Suprapubic skin (tissue), 4 donors: ENCODE results near the gene ALDH3B1. TPM values are rescaled to one million over a fixed set of nuclear protein-coding genes. Genes with fewer than 3 reads are reported as not detected.

ENCODE experiments used
- DNase-seq, 2 donors: peaks; one replicate each; pipeline ENCODE4 v3.0.0-alpha.2; 2019; ENCODE audit warnings: low spot score in 2 of 2
- H3K27ac ChIP-seq: fragments of 200-600 bp; sonication (generic); one replicate; pipeline ENCODE4 v1.5.1; 2019
- H3K27me3 ChIP-seq: fragments of 200-600 bp; sonication (generic); one replicate; pipeline ENCODE4 v1.5.1; 2019
- H3K36me3 ChIP-seq: fragments of 200-600 bp; sonication (generic); one replicate; pipeline ENCODE4 v1.5.1; 2019
- H3K4me1 ChIP-seq: fragments of 200-600 bp; sonication (generic); one replicate; pipeline ENCODE4 v1.5.1; 2019
- H3K4me3 ChIP-seq: fragments of 200-600 bp; sonication (generic); one replicate; pipeline ENCODE4 v1.5.1; 2019; ENCODE audit warnings: mild to moderate bottlenecking
- H3K9me3 ChIP-seq: fragments of 200-600 bp; sonication (generic); one replicate; pipeline ENCODE4 v1.5.1; 2019
- CTCF ChIP-seq, 2 donors: fragments of 200-600 bp in 1 of 2; fragments of 450-650 bp in 1 of 2; sonication (generic) in 1 of 2; IDR thresholded peaks; one replicate each; pipeline ENCODE4 v1.5.1; 2016 to 2019; ENCODE audit warnings: antibody characterized with exemption in 2 of 2, mild to moderate bottlenecking in 1 of 2, moderate library complexity in 1 of 2
- EP300 ChIP-seq: sonication (generic); formaldehyde crosslinking; IDR thresholded peaks from one replicate; pipeline ENCODE4 v1.6.1; 2017; ENCODE audit warnings: antibody characterized with exemption
- POLR2A ChIP-seq, 2 donors: fragments of 450-650 bp; IDR thresholded peaks; one replicate each; pipeline ENCODE4 v1.6.1; 2017; ENCODE audit warnings: antibody characterized with exemption in 2 of 2, mild to moderate bottlenecking in 2 of 2, moderate library complexity in 2 of 2
- POLR2AphosphoS5 ChIP-seq, 3 donors: sonication (generic); formaldehyde crosslinking; IDR thresholded peaks; one replicate each; pipeline ENCODE4 v1.6.1; 2017; ENCODE audit warnings: antibody characterized with exemption in 3 of 3
- WGBS: methylation state at CpG from one replicate; pipeline ENCODE4 v1.1.5; 2018; 5-methylcytosine and 5-hydroxymethylcytosine counted together
- total RNA-seq, 4 donors: library from RNA; depleted of rRNA; stranded (reverse); fragments of >200 nt; gene quantifications; one replicate each; pipeline ENCODE4 v1.1.0, GENCODE V29; 2016

ALDH3B1 gene
- total RNA-seq, 4 donors from 2014 or later = 3.2 to 6.4 (median 5.9) TPM

- H3K27me3 ChIP-seq = no peaks in the 10 kb centered on the region
- no peak for TF ChIP-seq POLR2AphosphoS5 (IDR thresholded peaks at IDR 0.05)
- no peak for TF ChIP-seq POLR2A (IDR thresholded peaks at IDR 0.05)
- TF ChIP-seq EP300 = no peak
- TF ChIP-seq CTCF (IDR thresholded peaks at IDR 0.05) = no peak
- 94% methylated on average over 10 of the region's 29 CpGs for WGBS
- no peak overlapping the region for H3K4me3 ChIP-seq
- DNase-seq = no peak
- H3K9me3 ChIP-seq = no peaks in the 10 kb centered on the region
- peaks cover 62% of the 10 kb centered on the region for H3K4me1 ChIP-seq
- H3K36me3 ChIP-seq = peaks cover 17% of the 10 kb centered on the region
- peak overlapping the region; percentile 54 for H3K27ac ChIP-seq
Observed at GRCh38 chr11:68032997-68033707, 23.0 kb downstream of the ALDH3B1 start.

- Histone ChIP-seq H3K9me3 (no peaks in the 10 kb centered on the region), H3K4me1 (peaks cover 67% of the 10 kb centered on the region), H3K36me3 (peaks cover 17% of the 10 kb centered on the region), H3K27me3 (no peaks in the 10 kb centered on the region), H3K4me3 (no peak overlapping the region), H3K27ac (peak overlapping the region; percentile 54)
- TF ChIP-seq POLR2A (IDR thresholded peaks at IDR 0.05) (no peak), POLR2AphosphoS5 (IDR thresholded peaks at IDR 0.05) (no peak)
- WGBS = 83% methylated on average over 4 of the region's 12 CpGs
- DNase-seq = no peak
Observed at GRCh38 chr11:68033708-68034045, 23.6 kb downstream of the ALDH3B1 start.

- 90% methylated on average over 13 of the region's 13 CpGs for WGBS
- no peaks in the 10 kb centered on the region for H3K27me3 ChIP-seq
- H3K4me1 ChIP-seq = peaks cover 72% of the 10 kb centered on the region
- H3K4me3 ChIP-seq = no peak overlapping the region
- no peak overlapping the region for H3K27ac ChIP-seq
- DNase-seq = no peak
- no peaks in the 10 kb centered on the region for H3K9me3 ChIP-seq
- peaks cover 17% of the 10 kb centered on the region for H3K36me3 ChIP-seq
- TF ChIP-seq CTCF (IDR thresholded peaks at IDR 0.05) (no peak), EP300 (no peak), POLR2A (IDR thresholded peaks at IDR 0.05) (no peak)
Observed at GRCh38 chr11:68035266-68035876, 25.2 kb downstream of the ALDH3B1 start.

GRCh38 chr11:68036141-68036716 is 26.1 kb downstream of the ALDH3B1 start:
- Histone ChIP-seq H3K27me3 (no peaks in the 10 kb centered on the region), H3K9me3 (no peaks in the 10 kb centered on the region), H3K27ac (peak overlapping the region; percentile 73), H3K36me3 (peaks cover 17% of the 10 kb centered on the region), H3K4me3 (no peak overlapping the region), H3K4me1 (peaks cover 77% of the 10 kb centered on the region)
- TF ChIP-seq POLR2A (IDR thresholded peaks at IDR 0.05) (no peak), EP300 (no peak), POLR2AphosphoS5 (IDR thresholded peaks at IDR 0.05) (no peak), CTCF (IDR thresholded peaks at IDR 0.05) (no peak)
- 81% methylated on average over 6 of the region's 27 CpGs for WGBS
- no peak for DNase-seq

GRCh38 chr11:68036717-68037239 is 26.7 kb downstream of the ALDH3B1 start:
- H3K4me1 ChIP-seq = peaks cover 77% of the 10 kb centered on the region
- 72% methylated on average over 13 of the region's 14 CpGs for WGBS
- no peak for DNase-seq

More at GRCh38 chr11:68036717-68037239, 26.7 kb downstream of the ALDH3B1 start:
- no peaks in the 10 kb centered on the region for H3K9me3 ChIP-seq
- peaks cover 17% of the 10 kb centered on the region for H3K36me3 ChIP-seq
- H3K4me3 ChIP-seq = no peak overlapping the region
- TF ChIP-seq POLR2A (IDR thresholded peaks at IDR 0.05) = no peak
- no peak for TF ChIP-seq POLR2AphosphoS5 (IDR thresholded peaks at IDR 0.05)
- no peak for TF ChIP-seq EP300
- no peak for TF ChIP-seq CTCF (IDR thresholded peaks at IDR 0.05)
- H3K27me3 ChIP-seq = no peaks in the 10 kb centered on the region
- H3K27ac ChIP-seq = peak overlapping the region; percentile 73
